ENCODE measurements around the gene FOXD1. TPM values are rescaled to one million over a fixed set of nuclear protein-coding genes. Genes with fewer than 3 reads are reported as not detected.
A peak's percentile ranks its signal among the peaks of the same experiment; 100 is the strongest.

FOXD1 gene
- total and polyA plus RNA-seq, 2 of the 8 experiments (the other 6 are each of a cell fraction or from before 2014, with no cell fraction given): 0.11 to 1.1 TPM

- Histone ChIP-seq H2AFZ (ENCODE audit: low read length) (no peak overlapping the region), H3K27ac (ENCODE audit: low read depth, low read length) (peak overlapping the region; percentile 76), H3K18ac (ENCODE audit: extremely low read depth, low read length) (0 out of 2 replicates have a peak overlapping the region, but pooled peaks have one; percentile 89), H3K9ac (replicated peaks in 1 of 4; ENCODE audit: extremely low read depth in 1 of 4, low read depth in 3 of 4, low read length in 3 of 4) (no peak overlapping the region; a peak in 1 of 7 replicates), H2BK15ac (ENCODE audit: low read length) (no peak overlapping the region), H3K4ac (replicated peaks; ENCODE audit: insufficient read length, low read depth, low read length) (no peak overlapping the region), H4K91ac (replicated peaks; ENCODE audit: insufficient read length, low read length) (peak overlapping the region; percentile 99), H2BK5ac (ENCODE audit: low read depth, low read length) (peak overlapping the region; percentile 100), H3K4me1 (replicated peaks in 1 of 4; ENCODE audit: control insufficient read depth in 3 of 4, insufficient read depth in 4 of 4, low read length in 3 of 4) (peaks cover 14 to 24% (median 20%) of the 10 kb centered on the region in 4 experiments), H3K36me3 (ENCODE audit: control insufficient read depth in 2 of 4, insufficient read depth in 4 of 4, low read length in 3 of 4) (no peaks in the 10 kb centered on the region), H2BK20ac (ENCODE audit: low read length) (peak overlapping the region; percentile 100), H3K9me3 (ENCODE audit: insufficient read depth in 2 of 2, low read depth in 1 of 2, low read length in 1 of 2) (no peaks in the 10 kb centered on the region), H3K56ac (replicated peaks; ENCODE audit: insufficient read length, low read depth, low read length) (no peak overlapping the region), H2BK120ac (replicated peaks; ENCODE audit: low read depth, low read length) (peak overlapping the region; percentile 99), H4K5ac (ENCODE audit: insufficient read length, low read depth, low read length) (peak overlapping the region; percentile 92), H2AK5ac (ENCODE audit: low read depth, low read length) (no peak overlapping the region), H3K4me3 (ENCODE audit: extremely low read depth in 1 of 4, insufficient read depth in 2 of 4, low read depth in 3 of 4, low read length in 4 of 4) (peak overlapping the region in 1 of 4 experiments; percentile 40; a peak in 2 of 8 replicates), H3K79me2 (ENCODE audit: control insufficient read depth in 1 of 2, insufficient read depth in 2 of 2, low read length in 2 of 2) (no peaks in the 10 kb centered on the region), H3K23me2 (ENCODE audit: low read depth, low read length) (no peaks in the 10 kb centered on the region; the same call in 1 of the 2 replicates), H2BK12ac (ENCODE audit: low read depth, low read length) (peak overlapping the region; percentile 99; the same call in 1 of the 2 replicates), H3K27me3 (replicated peaks in 1 of 4; ENCODE audit: control insufficient read depth in 3 of 4, extremely low read depth in 1 of 4, insufficient read depth in 3 of 4, low read length in 3 of 4) (no peaks in the 10 kb centered on the region), H3K14ac (ENCODE audit: insufficient read length) (no peak overlapping the region), H3K23ac (ENCODE audit: insufficient read length) (no peak overlapping the region), H4K8ac (ENCODE audit: extremely low read depth, insufficient read depth, low read length) (no peak overlapping the region), H4K20me1 (replicated peaks in 1 of 2; ENCODE audit: control insufficient read depth in 1 of 2, insufficient read depth in 2 of 2, low read length in 2 of 2) (no peaks in the 10 kb centered on the region), H3K79me1 (ENCODE audit: low read depth, low read length) (no peaks in the 10 kb centered on the region), H3K4me2 (ENCODE audit: insufficient read depth in 1 of 2, low read depth in 2 of 2, low read length in 2 of 2) (peak overlapping the region; percentile 61 to 68)
- DNase-seq (ENCODE audit: low read depth in 1 of 2, low spot score in 2 of 2) (no peak), FAIRE-seq (peak; percentile 63)
- POLR2A ChIA-PET (ENCODE audit: partially characterized antibody): interaction anchor here (0.5 to 9.3 kb wide), 19 partner anchors 9 to 353 kb away, joined by 3 to 170 read pairs (median 4); partner anchors contain the start of genes BTF3 and FOXD1
- CTCF ChIA-PET (ENCODE audit: partially characterized antibody): interaction anchor here (1.2 to 5.3 kb wide), 7 partner anchors 9 to 37 kb away, joined by 4 to 38 read pairs (median 9); no protein-coding TSS in a partner anchor
- WGBS, 2 experiments (ENCODE audit: extremely low coverage in 1 of 2, insufficient coverage in 1 of 2, insufficient read length in 1 of 2, insufficient replicate concordance in 2 of 2, low coverage in 1 of 2, low lambda C conversion rate in 2 of 2, missing lambda C conversion rate in 1 of 2): 6% methylated on average over 4 of the region's 4 CpGs; no CpG with 5 or more reads in 1 of the 2 experiments
- TF ChIP-seq RBBP5 (IDR thresholded peaks at IDR 0.05; ENCODE audit: borderline replicate concordance, low read depth, low read length): 0 out of 2 replicates have a peak, but pooled peaks have one; percentile 31
- peak; percentile 44 to 48; a peak in 2 of 3 replicates for TF ChIP-seq POLR2A (IDR thresholded peaks at IDR 0.05; ENCODE audit: control extremely low read depth in 1 of 2, low read depth in 2 of 2, low read length in 2 of 2)
- peak in 1 of 2 experiments; percentile 8 for TF ChIP-seq BCL11A (IDR thresholded peaks at IDR 0.05; ENCODE audit: low read depth in 2 of 2, low read length in 2 of 2)
- no peak for TF ChIP-seq EGR1 (IDR thresholded peaks at IDR 0.05; ENCODE audit: borderline replicate concordance, low read depth, low read length)
- TF ChIP-seq HDAC2 (IDR thresholded peaks at IDR 0.05; ENCODE audit: borderline replicate concordance in 1 of 2, low read depth in 2 of 2, low read length in 2 of 2): peak in 1 of 2 experiments; percentile 44; a peak in 1 of 4 replicates
- peak; percentile 80 for TF ChIP-seq ASH2L (IDR thresholded peaks at IDR 0.05; ENCODE audit: low read length)
- TF ChIP-seq ATF2 (IDR thresholded peaks at IDR 0.05; ENCODE audit: low read length): peak; percentile 29; the same call in 1 of the 2 replicates
- peak; percentile 92 for TF ChIP-seq TEAD4 (IDR thresholded peaks at IDR 0.05; ENCODE audit: low read depth, low read length)
- peak; percentile 39; the same call in 1 of the 2 replicates for TF ChIP-seq YY1 (IDR thresholded peaks at IDR 0.05; ENCODE audit: low read depth, low read length)
- TF ChIP-seq SP1 (IDR thresholded peaks at IDR 0.05; ENCODE audit: low read depth, low read length): peak; percentile 88
- TF ChIP-seq TCF12 (IDR thresholded peaks at IDR 0.05; ENCODE audit: low read depth, low read length): 0 out of 2 replicates have a peak, but pooled peaks have one; percentile 59
- TF ChIP-seq RXRA (IDR thresholded peaks at IDR 0.05; ENCODE audit: insufficient read depth, low read depth, low read length): no peak
Observed at GRCh38 chr5:73487815-73488214, 39.2 kb upstream of the FOXD1 start.

All from H1 (cell line).